Measurements from ENCODE around the gene SLC4A2.
A peak's percentile ranks its signal among the peaks of the same experiment; 100 is the strongest.

The SLC4A2 gene

GRCh38 chr7:151115121-151115835, 55.9 kb downstream of the SLC4A2 start:
- no peak for DNase-seq (ENCODE audit: low read depth, low spot score)

- DNase-seq (ENCODE audit: low read depth, low spot score): no peak
Observed at GRCh38 chr7:151115836-151116418, 56.5 kb downstream of the SLC4A2 start.

- no peak for DNase-seq (ENCODE audit: low read depth, low spot score)
Observed at GRCh38 chr7:151116603-151117440, 57.4 kb downstream of the SLC4A2 start.

- no peak for DNase-seq (ENCODE audit: low read depth, low spot score)
Observed at GRCh38 chr7:151117565-151117964, 58.2 kb downstream of the SLC4A2 start.

GRCh38 chr7:151118108-151119054, 59.0 kb downstream of the SLC4A2 start:
- DNase-seq (ENCODE audit: low read depth, low spot score): no peak

- DNase-seq (ENCODE audit: low read depth, low spot score): no peak
Observed at GRCh38 chr7:151119055-151119415, 59.6 kb downstream of the SLC4A2 start.

- no peak for DNase-seq (ENCODE audit: low read depth, low spot score)
Observed at GRCh38 chr7:151119902-151120301, 60.5 kb downstream of the SLC4A2 start.

GRCh38 chr7:151120896-151121295, 61.5 kb downstream of the SLC4A2 start:
- no peak for DNase-seq (ENCODE audit: low read depth, low spot score)

GRCh38 chr7:151121380-151122170, 62.2 kb downstream of the SLC4A2 start:
- no peak for DNase-seq (ENCODE audit: low read depth, low spot score)

- no peak for DNase-seq (ENCODE audit: low read depth, low spot score)
Observed at GRCh38 chr7:151122276-151122675, 62.9 kb downstream of the SLC4A2 start.

GRCh38 chr7:151122796-151123157, 63.4 kb downstream of the SLC4A2 start:
- DNase-seq (ENCODE audit: low read depth, low spot score): no peak

GRCh38 chr7:151123158-151123821, 63.9 kb downstream of the SLC4A2 start:
- no peak for DNase-seq (ENCODE audit: low read depth, low spot score)

- peak; percentile 71 for DNase-seq (ENCODE audit: low read depth, low spot score)
Observed at GRCh38 chr7:151123822-151124464, 64.6 kb downstream of the SLC4A2 start.

- no peak for DNase-seq (ENCODE audit: low read depth, low spot score)
Observed at GRCh38 chr7:151124481-151124880, 65.1 kb downstream of the SLC4A2 start.

- DNase-seq (ENCODE audit: low read depth, low spot score): no peak
Observed at GRCh38 chr7:151124899-151125399, 65.6 kb downstream of the SLC4A2 start.

- no peak for DNase-seq (ENCODE audit: low read depth, low spot score)
Observed at GRCh38 chr7:151125470-151125845, 66.1 kb downstream of the SLC4A2 start.

- DNase-seq (ENCODE audit: low read depth, low spot score): no peak
Observed at GRCh38 chr7:151125846-151126481, 66.6 kb downstream of the SLC4A2 start.

All from iPS DF 19.7 (cell line).